SK-N-SH (cell line): Measurements from ENCODE around the gene PPP2CA. TPM values are rescaled to one million over a fixed set of nuclear protein-coding genes. Genes with fewer than 3 reads are reported as not detected.
A peak's percentile ranks its signal among the peaks of the same experiment; 100 is the strongest.

ENCODE experiments used
- CTCF ChIA-PET: fragments of 300-600, 350-600 bp; formaldehyde crosslinking; extraction: SDS; loops from one replicate; lab custom pipeline; 2021; lab: Yijun Ruan, JAX
- POLR2A ChIA-PET: fragments of 350-600 bp; sonication (Branson Sonifier 250); formaldehyde crosslinking; extraction: SDS; loops from one replicate; lab custom pipeline; 2020; ENCODE audit warnings: antibody characterized with exemption, inconsistent platforms; lab: Yijun Ruan, JAX
- DNase-seq: peaks from one replicate; pipeline ENCODE4 v3.0.0; 2012
- H2AFZ ChIP-seq: fragments of 200-600 bp; sonication (generic); 2 replicates; pipeline ENCODE4 v1.8.1; 2016; ENCODE audit warnings: antibody characterized with exemption, mild to moderate bottlenecking, low read depth
- H3F3A ChIP-seq: fragments of 200-600 bp; sonication (generic); replicated peaks from 2 replicates; pipeline ENCODE3; 2016; ENCODE audit warnings: antibody characterized with exemption, mild to moderate bottlenecking; ENCODE audit not compliant: insufficient read depth
- H3K27ac ChIP-seq, 2 experiments: fragments of 200-500 bp in 1 of 2; fragments of 200-600 bp in 1 of 2; sonication (Bioruptor generic) in 1 of 2; sonication (generic), shearing (Covaris generic) in 1 of 2; 2 replicates each; pipeline versions ENCODE4 v1.5.1 to v1.6.1; 2014 to 2016; ENCODE audit warnings: low read depth in 2 of 2, inconsistent platforms in 1 of 2, low read length in 1 of 2, mild to moderate bottlenecking in 1 of 2, mixed read lengths in 1 of 2
- H3K27me3 ChIP-seq: fragments of 200-600 bp; sonication (generic), shearing (Covaris generic); 2 replicates; pipeline ENCODE4 v1.6.1; 2016; ENCODE audit warnings: mixed run types; ENCODE audit not compliant: insufficient read depth
- H3K36me3 ChIP-seq, 2 experiments: fragments of 200-500 bp in 1 of 2; fragments of 200-600 bp in 1 of 2; sonication (Bioruptor generic) in 1 of 2; sonication (generic) in 1 of 2; replicated peaks in 1 of 2; 2 replicates each; pipeline versions ENCODE3 to v1.5.1; 2014 to 2016; ENCODE audit warnings: low read length in 1 of 2, mild to moderate bottlenecking in 1 of 2; ENCODE audit not compliant: insufficient read depth in 2 of 2, control insufficient read depth in 1 of 2
- H3K4me1 ChIP-seq, 2 experiments: fragments of 200-500 bp in 1 of 2; fragments of 200-600 bp in 1 of 2; sonication (Bioruptor generic) in 1 of 2; sonication (generic), shearing (Covaris generic) in 1 of 2; 2 replicates each; pipeline versions ENCODE4 v1.5.1 to v1.6.1; 2014 to 2016; ENCODE audit warnings: low read depth in 1 of 2, low read length in 1 of 2, mixed run types in 1 of 2; ENCODE audit not compliant: insufficient read depth in 2 of 2, control insufficient read depth in 1 of 2
- H3K4me2 ChIP-seq: fragments of 200-600 bp; sonication (generic), shearing (Covaris generic); 2 replicates; pipeline ENCODE4 v1.6.1; 2017; ENCODE audit warnings: mixed run types
- H3K4me3 ChIP-seq, 2 experiments: fragments of 200-500 bp in 1 of 2; fragments of 200-600 bp in 1 of 2; sonication (Bioruptor generic) in 1 of 2; sonication (generic), shearing (Covaris generic) in 1 of 2; 2 replicates each; pipeline versions ENCODE4 v1.5.1 to v1.8.1; 2014 to 2016; ENCODE audit warnings: low read depth in 2 of 2, inconsistent platforms in 1 of 2, low read length in 1 of 2, mild to moderate bottlenecking in 1 of 2, mixed read lengths in 1 of 2, moderate library complexity in 1 of 2
- H3K79me2 ChIP-seq: fragments of 200-600 bp; sonication (generic); 2 replicates; pipeline ENCODE4 v1.8.1; 2017; ENCODE audit warnings: mild to moderate bottlenecking; ENCODE audit not compliant: insufficient read depth
- H3K9ac ChIP-seq: fragments of 200-600 bp; sonication (generic); 2 replicates; pipeline ENCODE4 v1.6.1; 2017; ENCODE audit warnings: mixed run types
- H3K9me2 ChIP-seq: fragments of 200-600 bp; sonication (generic); 2 replicates; pipeline ENCODE4 v1.6.1; 2017; ENCODE audit warnings: mixed run types
- H3K9me3 ChIP-seq: fragments of 200-600 bp; sonication (generic); 2 replicates; pipeline ENCODE4 v1.6.1; 2017; ENCODE audit warnings: mixed run types, mild to moderate bottlenecking, moderate library complexity
- H4K20me1 ChIP-seq: fragments of 200-600 bp; sonication (generic); 2 replicates; pipeline ENCODE4 v1.6.1; 2017; ENCODE audit warnings: mild to moderate bottlenecking, mixed run types; ENCODE audit not compliant: insufficient read depth
- ELF1 ChIP-seq: IDR thresholded peaks from 2 replicates; pipeline ENCODE4 v1.4.0; 2012
- EP300 ChIP-seq, 2 experiments: IDR thresholded peaks; 2 replicates each; pipeline versions ENCODE4 v1.4.0 to v1.6.1; 2012; ENCODE audit warnings: borderline replicate concordance in 1 of 2, low read depth in 1 of 2, low read length in 1 of 2
- EZH2phosphoT487 ChIP-seq: fragments of 200-600 bp; sonication (generic); IDR thresholded peaks from 2 replicates; pipeline ENCODE4 v1.6.1; 2017; ENCODE audit warnings: low read depth, mixed run types, mild to moderate bottlenecking, antibody characterized with exemption, moderate library complexity, borderline replicate concordance
- FOSL2 ChIP-seq: IDR thresholded peaks from 2 replicates; pipeline ENCODE4 v1.4.0; 2012; ENCODE audit warnings: low read depth, mild to moderate bottlenecking, moderate library complexity, borderline replicate concordance
- FOXM1 ChIP-seq: IDR thresholded peaks from 2 replicates; pipeline ENCODE4 v1.4.0; 2012; ENCODE audit warnings: low read depth, mild to moderate bottlenecking
- GABPA ChIP-seq: IDR thresholded peaks from 2 replicates; pipeline ENCODE4 v1.4.0; 2012; ENCODE audit warnings: low read depth, mild to moderate bottlenecking
- JUND ChIP-seq: IDR thresholded peaks from 2 replicates; pipeline ENCODE4 v1.4.0; 2012
- MEF2A ChIP-seq: IDR thresholded peaks from 2 replicates; pipeline ENCODE4 v1.4.0; 2012; ENCODE audit warnings: low read depth, borderline replicate concordance
- MXI1 ChIP-seq: IDR thresholded peaks from 2 replicates; pipeline ENCODE4 v1.6.1; 2012; ENCODE audit warnings: mild to moderate bottlenecking, low read depth, low read length, improper control_type of control experiment
- NRF1 ChIP-seq: IDR thresholded peaks from 2 replicates; pipeline ENCODE4 v1.6.1; 2012; ENCODE audit warnings: low read depth, mild to moderate bottlenecking, low read length
- RXRA ChIP-seq: IDR thresholded peaks from 2 replicates; pipeline ENCODE4 v1.4.0; 2012; ENCODE audit warnings: low read depth, mild to moderate bottlenecking, borderline replicate concordance
- SMC3 ChIP-seq: IDR thresholded peaks from 2 replicates; pipeline ENCODE4 v1.6.1; 2012; ENCODE audit warnings: low read depth, low read length, improper control_type of control experiment
- TAF1 ChIP-seq: IDR thresholded peaks from 2 replicates; pipeline ENCODE4 v1.6.1; 2012; ENCODE audit warnings: low read depth, mild to moderate bottlenecking, low read length, moderate library complexity, borderline replicate concordance
- TEAD4 ChIP-seq: IDR thresholded peaks from 2 replicates; pipeline ENCODE4 v1.4.0; 2012; ENCODE audit warnings: mild to moderate bottlenecking, borderline replicate concordance; ENCODE audit not compliant: insufficient read depth
- WGBS: methylation state at CpG from one replicate; pipeline ENCODE4 v1.1.6; 2017; ENCODE audit warnings: low lambda C conversion rate; 5-methylcytosine and 5-hydroxymethylcytosine counted together
- polyA plus RNA-seq, 3 experiments: library from polyadenylated mRNA; depleted of rRNA; stranded (reverse); fragments of >200 nt; gene quantifications; 2 replicates each; pipeline ENCODE4 v1.2.3, GENCODE V29; 2012
- TF ChIP-seq, protein P1 (sequence below): IDR thresholded peaks from 2 replicates; pipeline ENCODE4 v1.4.0; 2012; ENCODE audit warnings: low read depth, borderline replicate concordance
- TF ChIP-seq, protein P2 (sequence below): IDR thresholded peaks from 2 replicates; pipeline ENCODE4; 2012
- TF ChIP-seq, protein P3 (sequence below): fragments of 150-350 bp; IDR thresholded peaks from 2 replicates; pipeline ENCODE4 v1.6.1; 2016; ENCODE audit warnings: mild to moderate bottlenecking, low read depth, low read length
- TF ChIP-seq, protein P4 (sequence below): fragments of 200-600 bp; sonication (generic); IDR thresholded peaks from 2 replicates; pipeline ENCODE4 v1.6.1; 2017; ENCODE audit warnings: antibody characterized with exemption, mild to moderate bottlenecking, moderate library complexity
- TF ChIP-seq, protein P5 (sequence below): IDR thresholded peaks from 2 replicates; pipeline ENCODE4 v1.4.0; 2012; ENCODE audit warnings: low read depth, borderline replicate concordance

The PPP2CA gene
- polyA plus RNA-seq, 1 of the 3 experiments (the other 2 are of a cell fraction): 146 TPM

DNA sequence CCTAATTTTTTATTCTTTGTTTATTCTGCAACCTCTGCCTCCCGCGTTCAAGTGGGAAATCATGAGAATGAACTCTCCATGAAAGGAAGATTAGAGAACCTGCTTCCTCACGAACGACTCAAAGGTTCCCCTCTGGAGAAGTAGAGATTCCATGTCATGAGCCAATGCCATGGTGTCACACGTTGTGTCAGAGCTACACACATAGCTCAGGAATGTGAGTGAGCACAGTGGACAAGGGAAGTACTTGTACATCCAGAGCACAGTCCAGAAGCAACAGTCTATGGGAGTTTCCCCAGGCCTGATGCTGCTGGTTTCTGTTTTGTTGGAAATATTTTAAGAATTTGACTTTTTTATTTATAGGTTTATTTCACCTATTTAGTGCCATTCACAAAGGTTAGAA lies 26.8 kb upstream of the PPP2CA start (continued):
- TF ChIP-seq TEAD4 (0 out of 2 replicates have a peak, but pooled peaks have one; percentile 22), SMC3 (no peak), RXRA (no peak), GABPA (no peak), MEF2A (no peak)
- TF ChIP-seq, protein P1, sequence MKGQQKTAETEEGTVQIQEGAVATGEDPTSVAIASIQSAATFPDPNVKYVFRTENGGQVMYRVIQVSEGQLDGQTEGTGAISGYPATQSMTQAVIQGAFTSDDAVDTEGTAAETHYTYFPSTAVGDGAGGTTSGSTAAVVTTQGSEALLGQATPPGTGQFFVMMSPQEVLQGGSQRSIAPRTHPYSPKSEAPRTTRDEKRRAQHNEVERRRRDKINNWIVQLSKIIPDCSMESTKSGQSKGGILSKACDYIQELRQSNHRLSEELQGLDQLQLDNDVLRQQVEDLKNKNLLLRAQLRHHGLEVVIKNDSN: no peak
- TF ChIP-seq, protein P2, sequence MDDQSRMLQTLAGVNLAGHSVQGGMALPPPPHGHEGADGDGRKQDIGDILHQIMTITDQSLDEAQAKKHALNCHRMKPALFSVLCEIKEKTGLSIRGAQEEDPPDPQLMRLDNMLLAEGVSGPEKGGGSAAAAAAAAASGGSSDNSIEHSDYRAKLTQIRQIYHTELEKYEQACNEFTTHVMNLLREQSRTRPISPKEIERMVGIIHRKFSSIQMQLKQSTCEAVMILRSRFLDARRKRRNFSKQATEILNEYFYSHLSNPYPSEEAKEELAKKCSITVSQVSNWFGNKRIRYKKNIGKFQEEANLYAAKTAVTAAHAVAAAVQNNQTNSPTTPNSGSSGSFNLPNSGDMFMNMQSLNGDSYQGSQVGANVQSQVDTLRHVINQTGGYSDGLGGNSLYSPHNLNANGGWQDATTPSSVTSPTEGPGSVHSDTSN: no peak
- TF ChIP-seq, protein P3, sequence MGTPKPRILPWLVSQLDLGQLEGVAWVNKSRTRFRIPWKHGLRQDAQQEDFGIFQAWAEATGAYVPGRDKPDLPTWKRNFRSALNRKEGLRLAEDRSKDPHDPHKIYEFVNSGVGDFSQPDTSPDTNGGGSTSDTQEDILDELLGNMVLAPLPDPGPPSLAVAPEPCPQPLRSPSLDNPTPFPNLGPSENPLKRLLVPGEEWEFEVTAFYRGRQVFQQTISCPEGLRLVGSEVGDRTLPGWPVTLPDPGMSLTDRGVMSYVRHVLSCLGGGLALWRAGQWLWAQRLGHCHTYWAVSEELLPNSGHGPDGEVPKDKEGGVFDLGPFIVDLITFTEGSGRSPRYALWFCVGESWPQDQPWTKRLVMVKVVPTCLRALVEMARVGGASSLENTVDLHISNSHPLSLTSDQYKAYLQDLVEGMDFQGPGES: no peak
- TF ChIP-seq, protein P4, sequence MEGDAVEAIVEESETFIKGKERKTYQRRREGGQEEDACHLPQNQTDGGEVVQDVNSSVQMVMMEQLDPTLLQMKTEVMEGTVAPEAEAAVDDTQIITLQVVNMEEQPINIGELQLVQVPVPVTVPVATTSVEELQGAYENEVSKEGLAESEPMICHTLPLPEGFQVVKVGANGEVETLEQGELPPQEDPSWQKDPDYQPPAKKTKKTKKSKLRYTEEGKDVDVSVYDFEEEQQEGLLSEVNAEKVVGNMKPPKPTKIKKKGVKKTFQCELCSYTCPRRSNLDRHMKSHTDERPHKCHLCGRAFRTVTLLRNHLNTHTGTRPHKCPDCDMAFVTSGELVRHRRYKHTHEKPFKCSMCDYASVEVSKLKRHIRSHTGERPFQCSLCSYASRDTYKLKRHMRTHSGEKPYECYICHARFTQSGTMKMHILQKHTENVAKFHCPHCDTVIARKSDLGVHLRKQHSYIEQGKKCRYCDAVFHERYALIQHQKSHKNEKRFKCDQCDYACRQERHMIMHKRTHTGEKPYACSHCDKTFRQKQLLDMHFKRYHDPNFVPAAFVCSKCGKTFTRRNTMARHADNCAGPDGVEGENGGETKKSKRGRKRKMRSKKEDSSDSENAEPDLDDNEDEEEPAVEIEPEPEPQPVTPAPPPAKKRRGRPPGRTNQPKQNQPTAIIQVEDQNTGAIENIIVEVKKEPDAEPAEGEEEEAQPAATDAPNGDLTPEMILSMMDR: no peak

DNA sequence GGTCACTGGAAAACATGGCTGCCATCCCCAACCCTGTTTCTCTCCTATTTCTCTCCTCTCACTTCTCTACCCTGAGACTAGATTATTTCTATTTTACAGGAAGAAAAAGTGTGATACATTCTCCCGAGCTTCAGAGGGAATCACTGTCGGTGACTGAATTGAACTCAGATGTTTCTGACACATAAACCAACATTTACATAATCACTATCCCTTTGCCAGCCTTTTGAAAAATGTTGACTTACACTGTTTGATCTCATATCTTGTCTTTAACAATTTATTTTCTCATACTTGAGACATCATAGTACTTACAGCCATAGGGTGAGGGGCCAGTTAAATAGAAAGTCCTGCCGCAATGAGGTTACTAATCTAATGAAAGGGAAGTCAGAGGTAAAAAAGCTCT lies 25.1 kb upstream of the PPP2CA start:
- ChIA-PET CTCF (interaction anchor here (1.0 to 1.1 kb wide), 2 partner anchors 82 to 211 kb away, joined by 3 read pairs; no protein-coding TSS in a partner anchor), POLR2A (no interaction called here)
- no peak overlapping the region for H3K4me2 ChIP-seq
- H2AFZ ChIP-seq: no peak overlapping the region
- no peaks in the 10 kb centered on the region for H3K9me2 ChIP-seq
- no peaks in the 10 kb centered on the region for H4K20me1 ChIP-seq
- no peaks in the 10 kb centered on the region for H3K9me3 ChIP-seq
- WGBS: 89% methylated on average over 3 of the region's 3 CpGs
- H3K36me3 ChIP-seq: no peaks in the 10 kb centered on the region
- H3K4me3 ChIP-seq: no peak overlapping the region
- TF ChIP-seq, protein P1: no peak
- TF ChIP-seq FOSL2 (no peak), EP300 (IDR thresholded peaks at IDR 0.05; ENCODE audit: borderline replicate concordance in 1 of 2, low read depth in 1 of 2, low read length in 1 of 2) (no peak), TAF1 (no peak), GABPA (no peak), MXI1 (no peak), RXRA (no peak), FOXM1 (no peak), ELF1 (no peak), NRF1 (no peak), EZH2phosphoT487 (no peak), JUND (no peak)
- TF ChIP-seq, protein P5, sequence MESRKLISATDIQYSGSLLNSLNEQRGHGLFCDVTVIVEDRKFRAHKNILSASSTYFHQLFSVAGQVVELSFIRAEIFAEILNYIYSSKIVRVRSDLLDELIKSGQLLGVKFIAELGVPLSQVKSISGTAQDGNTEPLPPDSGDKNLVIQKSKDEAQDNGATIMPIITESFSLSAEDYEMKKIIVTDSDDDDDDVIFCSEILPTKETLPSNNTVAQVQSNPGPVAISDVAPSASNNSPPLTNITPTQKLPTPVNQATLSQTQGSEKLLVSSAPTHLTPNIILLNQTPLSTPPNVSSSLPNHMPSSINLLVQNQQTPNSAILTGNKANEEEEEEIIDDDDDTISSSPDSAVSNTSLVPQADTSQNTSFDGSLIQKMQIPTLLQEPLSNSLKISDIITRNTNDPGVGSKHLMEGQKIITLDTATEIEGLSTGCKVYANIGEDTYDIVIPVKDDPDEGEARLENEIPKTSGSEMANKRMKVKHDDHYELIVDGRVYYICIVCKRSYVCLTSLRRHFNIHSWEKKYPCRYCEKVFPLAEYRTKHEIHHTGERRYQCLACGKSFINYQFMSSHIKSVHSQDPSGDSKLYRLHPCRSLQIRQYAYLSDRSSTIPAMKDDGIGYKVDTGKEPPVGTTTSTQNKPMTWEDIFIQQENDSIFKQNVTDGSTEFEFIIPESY: no peak
- TF ChIP-seq, protein P4: no peak
- H3K79me2 ChIP-seq: no peaks in the 10 kb centered on the region
- peaks cover 25% of the 10 kb centered on the region for H3F3A ChIP-seq
- no peak for DNase-seq
- H3K4me1 ChIP-seq: peaks cover 0 to 4% of the 10 kb centered on the region in 2 experiments; a peak in 3 of 4 replicates
- H3K27ac ChIP-seq: no peak overlapping the region
- no peaks in the 10 kb centered on the region for H3K27me3 ChIP-seq
- H3K9ac ChIP-seq: no peak overlapping the region
